NCI-H1694 (cell line): Measurements from ENCODE around the gene FAM131A.
A peak's percentile ranks its signal among the peaks of the same experiment; 100 is the strongest.

Experiments used
- DNase-seq: peaks from one replicate; lab custom pipeline; 2025; lab: John Stamatoyannopoulos, UW

Gene FAM131A

GRCh38 chr3:184337399-184337714 lies at the start of gene FAM131A:
Gene FAM131A (plus strand): TSS chr3:184337600. CDS start chr3:184337631, 31 bp downstream.
- DNase-seq = peak; percentile 50

- DNase-seq = peak; percentile 84
These were observed 47.9 kb upstream of the FAM131A start for GRCh38 chr3:184289426-184289938.

- DNase-seq = no peak
These were observed 47.1 kb upstream of the FAM131A start for GRCh38 chr3:184290331-184290730.

- DNase-seq = no peak
These were observed 46.2 kb upstream of the FAM131A start for GRCh38 chr3:184291044-184291737.

- no peak for DNase-seq
These were observed 45.5 kb upstream of the FAM131A start for GRCh38 chr3:184291738-184292445.

- no peak for DNase-seq
These were observed 41.6 kb upstream of the FAM131A start for GRCh38 chr3:184295771-184296170.

GRCh38 chr3:184296616-184297015 lies 40.8 kb upstream of the FAM131A start:
- no peak for DNase-seq

- peak; percentile 95 for DNase-seq
These were observed 38.5 kb upstream of the FAM131A start, which contains the start of gene PSMD2 for GRCh38 chr3:184298759-184299487. Gene PSMD2 (plus strand): TSS chr3:184299241. CDS start chr3:184299267, 26 bp downstream.

- DNase-seq = no peak
These were observed 37.7 kb upstream of the FAM131A start for GRCh38 chr3:184299488-184300377.

GRCh38 chr3:184300378-184300720 lies 37.1 kb upstream of the FAM131A start:
- DNase-seq = no peak

GRCh38 chr3:184305577-184305976 lies 31.8 kb upstream of the FAM131A start:
- peak; percentile 15 for DNase-seq

- no peak for DNase-seq
These were observed 30.9 kb upstream of the FAM131A start for GRCh38 chr3:184306341-184306972.

- DNase-seq = no peak
These were observed 29.5 kb upstream of the FAM131A start for GRCh38 chr3:184307915-184308314.

- no peak for DNase-seq
These were observed 28.7 kb upstream of the FAM131A start for GRCh38 chr3:184308744-184309143.

GRCh38 chr3:184311633-184312032 lies 25.8 kb upstream of the FAM131A start:
- DNase-seq = no peak

GRCh38 chr3:184314363-184314699 lies 23.1 kb upstream of the FAM131A start, which contains the start of gene EIF4G1:
Gene EIF4G1 (plus strand): TSS chr3:184314606. CDS start chr3:184315797, 1,191 bp downstream.
- DNase-seq = peak; percentile 77

- peak; percentile 8 for DNase-seq
These were observed 22.5 kb upstream of the FAM131A start for GRCh38 chr3:184314700-184315542.

GRCh38 chr3:184315543-184315867 lies 21.9 kb upstream of the FAM131A start:
- no peak for DNase-seq

GRCh38 chr3:184315871-184316661 lies 21.3 kb upstream of the FAM131A start:
- no peak for DNase-seq

GRCh38 chr3:184316792-184317191 lies 20.6 kb upstream of the FAM131A start:
- DNase-seq = no peak
